ENCODE results near the gene SLC5A1. TPM values are rescaled to one million over a fixed set of nuclear protein-coding genes. Genes with fewer than 3 reads are reported as not detected.

SLC5A1 gene
- polyA plus RNA-seq, 1 experiment: not detected

DNA sequence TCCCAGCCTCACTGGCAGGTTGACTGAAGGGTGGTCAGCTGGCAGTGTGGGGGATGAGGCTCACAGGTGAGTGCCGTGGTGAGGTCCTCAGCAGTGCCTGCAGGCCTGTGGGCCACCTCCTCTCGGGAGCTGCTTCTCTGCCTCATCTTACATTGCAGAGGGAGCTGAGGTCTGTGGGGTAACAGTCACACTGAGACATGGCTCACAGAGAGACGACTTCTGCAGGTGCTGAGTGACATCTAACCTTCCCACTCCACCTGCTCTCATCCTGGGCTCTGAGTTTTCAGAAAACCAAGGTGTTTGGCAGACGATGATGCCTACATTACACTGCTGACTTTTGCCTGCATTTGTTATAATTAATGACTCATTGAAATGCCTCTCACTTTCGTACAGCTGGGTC is 8.8 kb upstream of the SLC5A1 start:
- POLR2A ChIA-PET: no interaction called here
- no peaks in the 10 kb centered on the region for H3K36me3 ChIP-seq (ENCODE audit: control insufficient read depth, insufficient read depth, low read length)
- TF ChIP-seq, protein P1, sequence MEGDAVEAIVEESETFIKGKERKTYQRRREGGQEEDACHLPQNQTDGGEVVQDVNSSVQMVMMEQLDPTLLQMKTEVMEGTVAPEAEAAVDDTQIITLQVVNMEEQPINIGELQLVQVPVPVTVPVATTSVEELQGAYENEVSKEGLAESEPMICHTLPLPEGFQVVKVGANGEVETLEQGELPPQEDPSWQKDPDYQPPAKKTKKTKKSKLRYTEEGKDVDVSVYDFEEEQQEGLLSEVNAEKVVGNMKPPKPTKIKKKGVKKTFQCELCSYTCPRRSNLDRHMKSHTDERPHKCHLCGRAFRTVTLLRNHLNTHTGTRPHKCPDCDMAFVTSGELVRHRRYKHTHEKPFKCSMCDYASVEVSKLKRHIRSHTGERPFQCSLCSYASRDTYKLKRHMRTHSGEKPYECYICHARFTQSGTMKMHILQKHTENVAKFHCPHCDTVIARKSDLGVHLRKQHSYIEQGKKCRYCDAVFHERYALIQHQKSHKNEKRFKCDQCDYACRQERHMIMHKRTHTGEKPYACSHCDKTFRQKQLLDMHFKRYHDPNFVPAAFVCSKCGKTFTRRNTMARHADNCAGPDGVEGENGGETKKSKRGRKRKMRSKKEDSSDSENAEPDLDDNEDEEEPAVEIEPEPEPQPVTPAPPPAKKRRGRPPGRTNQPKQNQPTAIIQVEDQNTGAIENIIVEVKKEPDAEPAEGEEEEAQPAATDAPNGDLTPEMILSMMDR (IDR thresholded peaks at IDR 0.05; ENCODE audit: insufficient read depth, low read depth, low read length): no peak
- no peak overlapping the region for H3K4me3 ChIP-seq (ENCODE audit: low read depth, low read length)
- no peak for DNase-seq (ENCODE audit: low read depth)
- peaks cover under 1% of the 10 kb centered on the region for H3K27me3 ChIP-seq (ENCODE audit: control insufficient read depth, insufficient read depth, low read length)
- CTCF ChIA-PET: no interaction called here

DNA sequence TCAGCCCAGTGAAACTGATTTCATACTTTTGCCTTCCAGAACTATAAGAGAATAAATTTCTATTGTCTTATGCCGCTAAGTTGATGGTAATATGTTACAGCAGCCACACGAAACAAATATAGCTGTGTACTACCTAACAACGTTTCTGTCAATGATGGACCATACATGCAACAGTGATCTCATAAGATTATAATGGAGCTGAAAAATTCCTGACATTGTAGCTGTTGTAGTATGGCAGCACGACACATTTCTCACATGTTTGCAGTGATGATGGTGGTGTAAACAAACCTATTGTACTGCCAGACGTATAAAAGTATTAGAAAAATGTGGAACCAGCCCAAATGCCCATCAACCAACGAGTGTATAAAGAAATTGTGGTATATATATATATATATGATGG is 5.8 kb upstream of the SLC5A1 start:
- peaks cover 8% of the 10 kb centered on the region for H3K27me3 ChIP-seq (ENCODE audit: control insufficient read depth, insufficient read depth, low read length)
- CTCF ChIA-PET: interaction anchor here (0.5 to 0.6 kb wide), 2 partner anchors 14 to 18 kb away, joined by 3 to 4 read pairs; no protein-coding TSS in a partner anchor

DNA sequence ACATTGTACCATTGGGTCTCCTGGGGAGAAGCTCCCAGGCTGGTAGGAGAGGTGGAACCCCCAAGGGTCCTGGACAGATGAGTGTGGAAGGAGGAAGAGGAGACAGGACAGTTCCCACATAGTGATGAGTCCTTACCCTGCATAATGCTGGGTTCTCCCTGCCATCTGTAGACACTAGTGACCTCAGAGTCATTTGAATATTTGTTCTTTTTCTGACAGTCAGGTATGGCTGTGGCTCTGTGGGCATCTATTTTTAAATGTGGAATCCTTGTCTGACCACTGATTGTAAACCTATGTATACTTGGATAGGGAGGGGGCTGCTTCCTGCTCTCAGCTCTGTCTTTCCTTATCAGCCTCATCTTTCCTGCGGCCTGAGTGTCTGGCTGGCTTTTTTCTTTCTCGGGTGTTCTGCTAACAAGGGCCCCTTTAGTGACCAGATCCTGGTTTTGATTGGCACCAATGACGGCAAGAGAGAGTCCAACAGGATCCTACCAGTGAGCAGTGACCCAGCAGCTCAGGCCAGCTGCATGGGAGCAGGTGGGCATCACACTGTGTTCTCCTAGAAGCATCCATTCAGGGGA is 2.6 kb upstream of the SLC5A1 start:
- H3K27me3 ChIP-seq (ENCODE audit: control insufficient read depth, insufficient read depth, low read length): peaks cover 11% of the 10 kb centered on the region
- DNase-seq (ENCODE audit: low read depth): no peak
- TF ChIP-seq, protein P1 (IDR thresholded peaks at IDR 0.05; ENCODE audit: insufficient read depth, low read depth, low read length): no peak
- H3K36me3 ChIP-seq (ENCODE audit: control insufficient read depth, insufficient read depth, low read length): no peaks in the 10 kb centered on the region
- no peak overlapping the region for H3K4me3 ChIP-seq (ENCODE audit: low read depth, low read length)
- POLR2A ChIA-PET: no interaction called here
- CTCF ChIA-PET: no interaction called here

More for the DNA sequence above, 5.8 kb upstream of the SLC5A1 start:
- Histone ChIP-seq H3K36me3 (ENCODE audit: control insufficient read depth, insufficient read depth, low read length) (no peaks in the 10 kb centered on the region), H3K4me3 (ENCODE audit: low read depth, low read length) (no peak overlapping the region)
- POLR2A ChIA-PET: no interaction called here
- no peak for DNase-seq (ENCODE audit: low read depth)
- TF ChIP-seq, protein P1 (IDR thresholded peaks at IDR 0.05; ENCODE audit: insufficient read depth, low read depth, low read length): no peak

DNA sequence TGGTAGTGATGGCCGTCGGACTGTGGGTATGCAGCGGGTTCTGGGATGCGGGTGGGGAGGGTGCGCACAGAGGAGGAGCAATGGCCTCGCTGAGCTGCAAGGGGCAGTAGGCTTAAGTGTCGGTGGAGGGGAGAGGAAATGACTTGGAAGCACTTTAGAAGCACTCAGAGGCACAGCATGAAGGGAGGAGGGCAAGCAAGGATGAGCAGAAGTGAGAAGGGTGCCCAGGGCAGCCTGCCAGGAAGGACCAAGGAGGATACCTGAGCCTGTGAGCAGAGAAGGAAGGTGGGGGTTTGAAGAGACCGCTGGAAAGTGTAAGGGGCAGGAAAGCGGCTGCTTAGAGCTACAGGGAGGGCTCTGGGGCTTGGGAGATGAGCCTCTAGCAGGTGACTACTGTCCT is 330 bp downstream of the SLC5A1 start:
- H3K27me3 ChIP-seq (ENCODE audit: control insufficient read depth, insufficient read depth, low read length): peaks cover 11% of the 10 kb centered on the region
- no peak for DNase-seq (ENCODE audit: low read depth)
- no peak overlapping the region for H3K4me3 ChIP-seq (ENCODE audit: low read depth, low read length)
- H3K36me3 ChIP-seq (ENCODE audit: control insufficient read depth, insufficient read depth, low read length): no peaks in the 10 kb centered on the region
- POLR2A ChIA-PET: no interaction called here
- TF ChIP-seq, protein P1 (IDR thresholded peaks at IDR 0.05; ENCODE audit: insufficient read depth, low read depth, low read length): no peak
- CTCF ChIA-PET: no interaction called here

DNA sequence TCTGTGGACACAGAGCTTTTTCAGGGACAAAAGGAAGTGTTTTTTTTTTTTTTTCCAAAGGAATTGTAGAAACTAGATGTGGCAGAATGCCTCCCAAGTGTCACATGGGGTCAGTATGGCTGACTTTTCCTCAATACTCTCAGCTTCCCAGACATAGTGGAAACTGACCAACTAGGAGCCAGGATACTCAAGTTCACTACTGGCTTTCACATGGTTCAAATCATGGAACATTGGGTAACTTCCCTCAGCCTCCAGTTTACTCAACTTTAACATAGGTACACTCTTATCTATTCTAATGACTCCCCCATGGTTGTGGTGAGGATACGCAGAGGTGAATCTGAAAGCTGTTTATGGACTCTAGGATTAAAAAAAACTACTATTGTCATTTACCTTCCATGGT is 1.4 kb downstream of the SLC5A1 start:
- ChIA-PET CTCF (no interaction called here), POLR2A (no interaction called here)
- H3K36me3 ChIP-seq (ENCODE audit: control insufficient read depth, insufficient read depth, low read length): no peaks in the 10 kb centered on the region
- no peak for DNase-seq (ENCODE audit: low read depth)
- TF ChIP-seq, protein P1 (IDR thresholded peaks at IDR 0.05; ENCODE audit: insufficient read depth, low read depth, low read length): no peak
- no peak overlapping the region for H3K4me3 ChIP-seq (ENCODE audit: low read depth, low read length)
- peaks cover 11% of the 10 kb centered on the region for H3K27me3 ChIP-seq (ENCODE audit: control insufficient read depth, insufficient read depth, low read length)

Data from BJ (cell line).